ENCODE results near the gene MAX. TPM values are rescaled to one million over a fixed set of nuclear protein-coding genes. Genes with fewer than 3 reads are reported as not detected.

MAX gene
- total and polyA plus RNA-seq, 10 donors, result 58.7 to 162 (median 109) TPM

GRCh38 chr14:65110525-65110924 lies 8.2 kb upstream of the MAX start:
- Histone ChIP-seq H3K4me1 (no peaks in the 10 kb centered on the region), H3K27ac (no peak overlapping the region), H3K36me3 (no peaks in the 10 kb centered on the region), H3K4me3 (no peak overlapping the region), H3K27me3 (replicated peaks in 1 of 7) (no peaks in the 10 kb centered on the region), H3K9me3 (no peaks in the 10 kb centered on the region)
- 71 to 85% (median 78%) methylated on average over 5 of the region's 5 CpGs for WGBS, 5 donors
- TF ChIP-seq POLR2A (IDR thresholded peaks at IDR 0.05) (no peak), POLR2AphosphoS5 (IDR thresholded peaks at IDR 0.05) (no peak), CTCF (IDR thresholded peaks at IDR 0.05 in 8 of 11, conservative IDR thresholded peaks at IDR 0.05 in 3 of 11) (no peak)
- intact Hi-C loops (cut with DNase I; ENCODE audit: low total_unique reads), result no loop called here
- no peak for DNase-seq

GRCh38 chr14:65109357-65109756 lies 7.0 kb upstream of the MAX start:
- Histone ChIP-seq H3K27me3 (replicated peaks in 1 of 7) (no peaks in the 10 kb centered on the region), H3K36me3 (no peaks in the 10 kb centered on the region), H3K4me1 (no peaks in the 10 kb centered on the region), H3K4me3 (no peak overlapping the region), H3K9me3 (no peaks in the 10 kb centered on the region), H3K27ac (no peak overlapping the region)
- intact Hi-C loops (cut with DNase I; ENCODE audit: low total_unique reads), result no loop called here
- TF ChIP-seq CTCF (IDR thresholded peaks at IDR 0.05 in 8 of 11, conservative IDR thresholded peaks at IDR 0.05 in 3 of 11), result no peak
- TF ChIP-seq POLR2A (IDR thresholded peaks at IDR 0.05), result no peak
- no peak for TF ChIP-seq POLR2AphosphoS5 (IDR thresholded peaks at IDR 0.05)
- WGBS, 5 donors, result 85 to 92% (median 88%) methylated on average over 4 of the region's 4 CpGs
- no peak for DNase-seq

GRCh38 chr14:65107200-65107599 lies 4.9 kb upstream of the MAX start:
- TF ChIP-seq POLR2AphosphoS5 (IDR thresholded peaks at IDR 0.05) (no peak), CTCF (IDR thresholded peaks at IDR 0.05 in 8 of 11, conservative IDR thresholded peaks at IDR 0.05 in 3 of 11) (no peak), POLR2A (IDR thresholded peaks at IDR 0.05) (no peak)
- Histone ChIP-seq H3K27me3 (replicated peaks in 1 of 7) (no peaks in the 10 kb centered on the region), H3K4me3 (no peak overlapping the region), H3K4me1 (peaks cover 0 to 9% (median 7%) of the 10 kb centered on the region in 6 donors), H3K9me3 (no peaks in the 10 kb centered on the region), H3K27ac (no peak overlapping the region), H3K36me3 (no peaks in the 10 kb centered on the region)
- WGBS, 5 donors, result 38 to 68% (median 58%) methylated on average over 1 of the region's 1 CpG
- no peak for DNase-seq
- intact Hi-C loops (cut with DNase I; ENCODE audit: low total_unique reads), result no loop called here

- DNase-seq, result no peak
- 19 to 43% (median 37%) methylated on average over 1 of the region's 1 CpG for WGBS, 5 donors
- intact Hi-C loops (cut with DNase I; ENCODE audit: low total_unique reads), result no loop called here
These were observed 4.4 kb upstream of the MAX start for GRCh38 chr14:65106736-65107135.

More at GRCh38 chr14:65106736-65107135, 4.4 kb upstream of the MAX start:
- Histone ChIP-seq H3K4me3 (no peak overlapping the region), H3K9me3 (no peaks in the 10 kb centered on the region), H3K36me3 (no peaks in the 10 kb centered on the region), H3K4me1 (peaks cover 0 to 9% (median 7%) of the 10 kb centered on the region in 6 donors), H3K27ac (no peak overlapping the region), H3K27me3 (replicated peaks in 1 of 7) (no peaks in the 10 kb centered on the region)
- TF ChIP-seq POLR2AphosphoS5 (IDR thresholded peaks at IDR 0.05) (no peak), CTCF (IDR thresholded peaks at IDR 0.05 in 8 of 11, conservative IDR thresholded peaks at IDR 0.05 in 3 of 11) (no peak), POLR2A (IDR thresholded peaks at IDR 0.05) (no peak)
